Stimulated activated CD8-positive, alpha-beta memory T cell treated with anti-CD3 and anti-CD28 coated beads, Interleukin-4, amount 100 ng/mL, for 24 hours (primary cell): ENCODE data around the gene GGCX.

Experiments
- DNase-seq: peaks from one replicate; pipeline ENCODE4 v3.0.0-alpha.2; 2020; ENCODE audit warnings: low read depth

GGCX gene

GRCh38 chr2:85511008-85511811 lies 50.1 kb downstream of the GGCX start:
- DNase-seq: no peak

- no peak for DNase-seq
Measured at GRCh38 chr2:85506768-85507181, 54.5 kb downstream of the GGCX start.

GRCh38 chr2:85505551-85506238 lies 55.6 kb downstream of the GGCX start:
- DNase-seq: no peak

DNA sequence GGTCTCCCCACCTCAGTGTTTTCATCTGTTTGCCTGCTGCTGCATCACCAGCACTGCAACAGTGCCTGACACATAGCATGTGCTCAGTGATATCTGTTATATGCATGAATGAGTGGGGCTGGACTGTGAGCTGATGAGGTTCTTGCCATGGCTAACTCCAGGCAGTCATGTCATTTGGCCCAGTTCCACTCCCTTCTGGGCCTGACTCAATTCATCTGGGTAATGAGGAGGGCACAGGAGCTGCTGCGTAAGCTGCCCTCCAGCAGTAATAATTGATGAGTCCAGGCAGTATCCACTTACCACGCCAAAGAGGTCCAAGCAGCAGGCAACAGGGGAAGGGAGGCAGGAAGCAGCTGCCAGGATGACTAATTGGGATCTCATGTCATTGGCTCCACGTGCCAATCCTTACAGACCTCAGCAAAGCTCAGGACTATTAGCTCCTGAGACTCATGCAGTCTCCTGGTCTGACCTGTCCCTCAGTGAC lies 56.5 kb downstream of the GGCX start:
- no peak for DNase-seq

GRCh38 chr2:85503851-85504777 lies 57.2 kb downstream of the GGCX start:
- DNase-seq: no peak

DNA sequence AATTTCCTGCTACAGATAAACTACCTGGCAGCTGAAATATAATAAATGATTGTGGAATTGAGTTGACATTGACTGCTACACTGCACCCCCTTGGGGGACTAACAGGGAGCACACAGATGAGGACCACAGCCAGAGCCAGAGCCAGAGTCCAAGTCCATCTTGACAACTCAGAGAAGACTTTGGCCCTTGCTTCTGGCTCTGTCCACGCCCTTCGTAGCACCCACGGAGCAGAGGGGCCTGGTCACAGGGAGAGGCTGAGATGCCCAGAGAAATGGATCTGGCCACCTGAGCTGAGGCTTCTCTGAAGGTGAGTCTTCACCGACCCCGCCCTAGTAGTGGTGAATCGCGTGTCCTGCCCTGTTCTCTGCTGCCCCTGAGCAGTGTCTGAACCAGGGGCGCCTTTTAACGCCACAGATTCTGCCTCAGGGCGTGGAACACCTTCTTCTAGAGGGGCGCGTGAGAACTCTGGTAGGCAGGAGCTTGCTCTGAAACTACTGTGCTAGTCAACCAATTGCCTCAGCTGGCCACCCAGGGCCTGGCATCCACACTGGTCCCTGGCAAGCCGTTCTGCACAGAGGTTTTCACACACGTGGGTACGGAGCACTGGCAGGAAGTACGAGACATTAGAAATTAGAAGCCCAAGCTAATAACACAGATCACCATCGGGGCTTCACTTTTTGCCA lies 58.0 kb downstream of the GGCX start:
- no peak for DNase-seq

DNA sequence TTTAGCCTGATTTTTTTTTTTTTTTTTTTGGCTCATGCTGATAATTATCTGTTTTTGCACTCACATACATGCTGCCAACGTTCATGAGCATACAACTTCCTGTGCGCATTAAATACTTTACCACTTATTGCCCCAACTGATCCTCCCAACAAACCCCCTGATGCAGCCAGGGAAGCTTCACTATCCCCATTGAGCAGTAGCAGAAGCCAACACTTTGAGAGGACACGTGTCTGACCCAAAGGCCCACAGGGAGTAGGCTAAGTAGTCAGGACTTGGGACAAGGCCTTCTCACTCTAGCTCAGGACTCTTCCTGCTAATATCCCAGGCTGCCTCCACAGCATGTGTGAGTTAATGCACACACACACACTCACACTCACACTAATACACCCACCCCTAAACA lies 58.6 kb downstream of the GGCX start:
- DNase-seq: no peak

DNA sequence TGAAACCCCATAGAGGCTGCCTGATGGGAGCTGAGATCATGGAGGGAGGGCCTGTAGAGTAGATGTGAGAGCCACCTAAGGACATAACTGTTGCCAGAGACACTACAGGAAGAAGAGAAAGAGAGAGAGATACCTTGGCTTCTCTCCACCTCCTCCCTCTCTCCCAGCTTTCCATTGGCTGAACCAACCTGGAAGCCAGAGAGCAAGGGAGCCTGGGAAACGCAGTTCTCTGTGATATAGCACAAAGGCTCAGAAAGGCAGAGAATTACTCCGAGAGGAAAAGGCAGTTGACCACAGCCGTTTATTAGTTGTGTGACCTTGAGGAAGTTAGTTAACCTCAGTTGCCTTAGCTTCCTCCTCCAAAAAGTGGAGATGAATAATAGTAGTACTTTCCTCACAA lies 60.0 kb downstream of the GGCX start:
- DNase-seq: no peak

DNA sequence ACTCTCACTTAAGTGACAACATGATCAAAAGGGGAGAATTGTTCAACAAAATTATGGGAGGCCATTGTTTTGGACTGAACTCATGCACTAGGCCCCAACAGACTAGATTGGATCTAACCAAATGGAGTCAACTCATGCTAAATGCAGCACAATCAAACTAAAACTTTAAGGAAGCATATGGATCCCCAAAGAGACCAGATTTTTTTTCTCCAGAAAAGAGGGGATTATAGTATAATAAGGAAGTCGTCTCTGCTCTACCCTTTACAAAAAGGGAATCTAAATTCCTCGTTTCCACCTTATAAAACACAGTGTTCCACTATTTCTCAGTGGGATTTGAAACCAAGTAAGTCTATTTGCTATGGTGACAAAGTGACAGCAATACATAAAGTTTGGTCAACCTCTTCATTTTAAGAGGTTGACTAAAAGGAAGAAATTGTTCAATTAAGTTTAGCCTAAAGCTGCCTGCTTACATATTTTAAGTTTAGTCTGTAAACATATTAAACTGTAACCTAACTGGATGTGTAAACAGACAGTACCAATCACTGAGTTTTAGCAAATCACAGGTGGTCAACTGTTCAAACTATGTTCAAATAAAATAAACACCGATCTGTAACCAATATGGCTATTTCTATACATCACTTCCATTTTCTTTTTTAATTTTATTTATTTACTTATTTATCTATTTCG lies 63.2 kb downstream of the GGCX start:
- DNase-seq: no peak

DNA sequence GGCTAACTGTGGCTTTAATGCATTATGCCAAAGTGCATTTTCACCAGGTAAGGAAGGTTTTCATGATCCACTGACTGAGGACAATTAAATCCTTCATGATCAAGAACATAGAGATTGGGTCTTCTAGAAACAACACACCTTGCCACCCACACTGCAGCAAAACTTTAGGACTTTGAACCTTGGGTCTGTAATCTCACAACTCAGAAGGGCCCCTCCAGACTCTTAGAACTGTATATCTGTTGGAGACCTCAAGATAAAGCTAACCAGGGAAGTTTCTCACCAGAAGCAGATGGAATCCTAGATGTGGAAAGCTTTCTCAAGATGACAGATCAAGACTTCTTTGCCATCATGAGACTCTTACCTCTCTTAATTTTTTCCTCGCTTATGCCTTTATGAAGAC lies 64.9 kb downstream of the GGCX start:
- no peak for DNase-seq
